ENCODE results near the gene FLRT1. TPM values are rescaled to one million over a fixed set of nuclear protein-coding genes. Genes with fewer than 3 reads are reported as not detected.

The FLRT1 gene
- total RNA-seq, 2 donors from 2014 or later, result not detected

DNA sequence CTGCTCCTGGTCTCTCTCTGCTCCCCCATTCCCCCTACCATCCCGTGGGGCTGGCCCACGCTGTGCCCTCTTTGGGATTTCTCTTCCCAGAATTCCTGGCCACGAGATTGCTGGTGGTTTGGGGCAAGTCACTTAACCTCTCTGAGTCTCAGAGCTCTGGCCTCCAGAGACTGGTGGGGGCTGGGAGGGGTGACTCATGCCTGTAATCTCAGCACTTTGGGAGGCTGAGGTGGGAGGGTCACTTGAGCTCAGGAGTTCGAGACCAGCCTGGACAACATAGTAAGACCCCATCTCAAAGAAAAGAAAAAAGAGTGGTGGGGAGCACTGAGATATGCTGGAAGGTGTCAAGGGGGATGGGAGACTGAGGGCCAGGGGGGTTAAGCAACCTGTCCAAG, 31.1 kb upstream of the FLRT1 start:
- Mint-ChIP-seq H3K4me3 (no peak overlapping the region), H3K27me3 (ENCODE audit: insufficient read depth) (peaks cover 87% of the 10 kb centered on the region), H3K9me3 (no peaks in the 10 kb centered on the region), H3K27ac (no peak overlapping the region), H3K36me3 (ENCODE audit: low read depth) (no peaks in the 10 kb centered on the region), H3K4me1 (peaks cover 14% of the 10 kb centered on the region)
- peaks cover 3% of the 10 kb centered on the region for H3K4me1 ChIP-seq (ENCODE audit: control insufficient read depth, insufficient read depth, low read length)
- no peaks in the 10 kb centered on the region for H3K9me3 ChIP-seq (ENCODE audit: control insufficient read depth, low read length)
- no peaks in the 10 kb centered on the region for H3K36me3 ChIP-seq (ENCODE audit: control insufficient read depth, insufficient read depth, low read length)
- H3K4me3 ChIP-seq (ENCODE audit: low read length), result no peak overlapping the region
- DNase-seq, result no peak
- no peak overlapping the region for H3K9ac ChIP-seq (ENCODE audit: extremely low read depth, low read length, poor library complexity, severe bottlenecking)
- TF ChIP-seq, protein P1, sequence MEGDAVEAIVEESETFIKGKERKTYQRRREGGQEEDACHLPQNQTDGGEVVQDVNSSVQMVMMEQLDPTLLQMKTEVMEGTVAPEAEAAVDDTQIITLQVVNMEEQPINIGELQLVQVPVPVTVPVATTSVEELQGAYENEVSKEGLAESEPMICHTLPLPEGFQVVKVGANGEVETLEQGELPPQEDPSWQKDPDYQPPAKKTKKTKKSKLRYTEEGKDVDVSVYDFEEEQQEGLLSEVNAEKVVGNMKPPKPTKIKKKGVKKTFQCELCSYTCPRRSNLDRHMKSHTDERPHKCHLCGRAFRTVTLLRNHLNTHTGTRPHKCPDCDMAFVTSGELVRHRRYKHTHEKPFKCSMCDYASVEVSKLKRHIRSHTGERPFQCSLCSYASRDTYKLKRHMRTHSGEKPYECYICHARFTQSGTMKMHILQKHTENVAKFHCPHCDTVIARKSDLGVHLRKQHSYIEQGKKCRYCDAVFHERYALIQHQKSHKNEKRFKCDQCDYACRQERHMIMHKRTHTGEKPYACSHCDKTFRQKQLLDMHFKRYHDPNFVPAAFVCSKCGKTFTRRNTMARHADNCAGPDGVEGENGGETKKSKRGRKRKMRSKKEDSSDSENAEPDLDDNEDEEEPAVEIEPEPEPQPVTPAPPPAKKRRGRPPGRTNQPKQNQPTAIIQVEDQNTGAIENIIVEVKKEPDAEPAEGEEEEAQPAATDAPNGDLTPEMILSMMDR (conservative IDR thresholded peaks at IDR 0.05), result no peak
- no peak overlapping the region for H3K27ac ChIP-seq (ENCODE audit: low read depth, low read length)
- WGBS, 2 experiments (ENCODE audit: insufficient coverage in 1 of 2, insufficient read length in 1 of 2), result 81 to 100% methylated on average over 1 to 4 of the region's 4 CpGs
- peaks cover 53% of the 10 kb centered on the region for H3K27me3 ChIP-seq (ENCODE audit: control insufficient read depth, insufficient read depth, low read length, poor library complexity, severe bottlenecking)

DNA sequence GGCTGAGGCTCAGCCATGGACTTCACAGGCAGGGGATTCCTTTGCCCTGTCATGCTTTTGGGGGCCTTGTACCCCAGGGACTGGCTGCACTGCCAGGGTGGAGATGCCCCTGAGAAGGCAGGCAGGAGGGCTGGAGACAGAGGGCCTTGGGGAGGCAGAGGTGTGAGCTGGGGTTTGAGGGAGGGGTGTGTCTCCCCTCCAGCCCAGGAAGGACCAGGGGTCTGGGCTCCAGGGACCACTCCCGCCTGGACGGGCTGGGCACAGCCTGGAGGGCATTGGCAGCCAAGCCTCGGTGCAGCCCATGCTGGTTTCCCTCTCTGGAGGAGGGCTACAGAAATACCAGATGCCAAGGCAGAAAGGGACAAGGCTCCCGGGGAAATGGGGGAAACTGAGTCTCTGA, 30.0 kb upstream of the FLRT1 start:
- 91% methylated on average over 4 of the region's 4 CpGs; no CpG with 5 or more reads in 1 of the 2 experiments for WGBS, 2 experiments (ENCODE audit: insufficient coverage in 1 of 2, insufficient read length in 1 of 2)
- H3K27ac ChIP-seq (ENCODE audit: low read depth, low read length), result no peak overlapping the region
- no peak for DNase-seq
- Mint-ChIP-seq H3K27me3 (ENCODE audit: insufficient read depth) (peaks cover 93% of the 10 kb centered on the region), H3K36me3 (ENCODE audit: low read depth) (no peaks in the 10 kb centered on the region), H3K9me3 (peaks cover 6% of the 10 kb centered on the region), H3K27ac (no peak overlapping the region), H3K4me3 (no peak overlapping the region), H3K4me1 (peaks cover 14% of the 10 kb centered on the region)
- H3K36me3 ChIP-seq (ENCODE audit: control insufficient read depth, insufficient read depth, low read length), result no peaks in the 10 kb centered on the region
- H3K9me3 ChIP-seq (ENCODE audit: control insufficient read depth, low read length), result no peaks in the 10 kb centered on the region
- H3K27me3 ChIP-seq (ENCODE audit: control insufficient read depth, insufficient read depth, low read length, poor library complexity, severe bottlenecking), result peaks cover 57% of the 10 kb centered on the region
- H3K9ac ChIP-seq (ENCODE audit: extremely low read depth, low read length, poor library complexity, severe bottlenecking), result no peak overlapping the region
- H3K4me1 ChIP-seq (ENCODE audit: control insufficient read depth, insufficient read depth, low read length), result peaks cover 3% of the 10 kb centered on the region
- H3K4me3 ChIP-seq (ENCODE audit: low read length), result no peak overlapping the region
- TF ChIP-seq, protein P1 (conservative IDR thresholded peaks at IDR 0.05), result no peak

DNA sequence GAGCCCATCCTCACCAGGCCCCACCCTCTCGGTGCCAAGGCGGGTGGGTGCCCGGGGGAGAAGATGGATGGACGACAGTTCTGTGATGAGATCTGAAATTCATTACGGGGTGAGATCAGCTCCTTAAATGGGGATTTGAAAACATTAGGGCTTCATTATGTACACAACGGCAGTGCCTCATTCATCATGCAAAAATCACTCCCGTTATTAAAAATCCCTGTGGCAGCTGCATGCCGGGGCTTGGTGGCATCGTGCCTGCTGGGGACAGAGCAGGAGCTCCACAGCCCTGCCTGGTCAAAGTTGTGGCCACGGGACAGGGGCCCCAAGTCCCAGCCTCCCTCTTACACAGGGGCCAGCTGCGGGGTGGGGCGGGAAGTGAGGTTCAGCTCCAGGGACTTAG, 29.3 kb upstream of the FLRT1 start:
- Mint-ChIP-seq H3K4me1 (peaks cover 14% of the 10 kb centered on the region), H3K4me3 (no peak overlapping the region), H3K27me3 (ENCODE audit: insufficient read depth) (peaks cover 89% of the 10 kb centered on the region)

More for the DNA sequence above, 29.3 kb upstream of the FLRT1 start:
- Mint-ChIP-seq H3K27ac (no peak overlapping the region), H3K36me3 (ENCODE audit: low read depth) (no peaks in the 10 kb centered on the region), H3K9me3 (peaks cover 9% of the 10 kb centered on the region)
- TF ChIP-seq, protein P1 (conservative IDR thresholded peaks at IDR 0.05), result no peak
- Histone ChIP-seq H3K4me3 (ENCODE audit: low read length) (no peak overlapping the region), H3K27ac (ENCODE audit: low read depth, low read length) (no peak overlapping the region), H3K9ac (ENCODE audit: extremely low read depth, low read length, poor library complexity, severe bottlenecking) (no peak overlapping the region), H3K36me3 (ENCODE audit: control insufficient read depth, insufficient read depth, low read length) (no peaks in the 10 kb centered on the region), H3K9me3 (ENCODE audit: control insufficient read depth, low read length) (no peaks in the 10 kb centered on the region), H3K27me3 (ENCODE audit: control insufficient read depth, insufficient read depth, low read length, poor library complexity, severe bottlenecking) (peaks cover 50% of the 10 kb centered on the region), H3K4me1 (ENCODE audit: control insufficient read depth, insufficient read depth, low read length) (peaks cover 3% of the 10 kb centered on the region)
- 86 to 91% methylated on average over 9 to 12 of the region's 12 CpGs for WGBS, 2 experiments (ENCODE audit: insufficient coverage in 1 of 2, insufficient read length in 1 of 2)
- no peak for DNase-seq
